WTC11 (cell line): Measurements from ENCODE around the gene DPP8.

Source experiments
- ARID4B ChIP-seq: sonication (generic); formaldehyde crosslinking; IDR thresholded peaks from 2 replicates; pipeline ENCODE4 v1.8.0; 2023; ENCODE audit warnings: missing genetic modification reagents, mild to moderate bottlenecking, borderline replicate concordance
- ATF3 ChIP-seq: sonication (generic); formaldehyde crosslinking; conservative IDR thresholded peaks from 2 replicates; pipeline ENCODE4 v1.8.1; 2022; ENCODE audit warnings: mild to moderate bottlenecking, missing genetic modification reagents
- CTCF ChIP-seq: fragments of 200-600 bp; IDR thresholded peaks from 2 replicates; pipeline ENCODE4 v1.8.0; 2022; ENCODE audit warnings: antibody characterized with exemption
- ETV6 ChIP-seq: sonication (generic); formaldehyde crosslinking; IDR thresholded peaks from 2 replicates; pipeline ENCODE4 v1.8.1; 2022; ENCODE audit warnings: mild to moderate bottlenecking, missing genetic modification reagents
- JAZF1 ChIP-seq: fragments of 250-450 bp; sonication (Bioruptor Pico); IDR thresholded peaks from 2 replicates; pipeline ENCODE4 v1.9.0; 2021; ENCODE audit warnings: moderate library complexity, mild to moderate bottlenecking, inconsistent platforms
- MAX ChIP-seq: sonication (generic); formaldehyde crosslinking; IDR thresholded peaks from 2 replicates; pipeline ENCODE4 v1.8.0; 2022; ENCODE audit warnings: mild to moderate bottlenecking, missing genetic modification reagents
- MLX ChIP-seq: sonication (generic); formaldehyde crosslinking; IDR thresholded peaks from 2 replicates; pipeline ENCODE4 v1.8.1; 2023; ENCODE audit warnings: mild to moderate bottlenecking, missing genetic modification reagents, moderate library complexity
- NR1H2 ChIP-seq: sonication (generic); formaldehyde crosslinking; IDR thresholded peaks from 2 replicates; pipeline ENCODE4 v1.9.0; 2021; ENCODE audit warnings: mild to moderate bottlenecking, moderate library complexity, missing genetic modification reagents
- NR3C1 ChIP-seq: sonication (generic); formaldehyde crosslinking; conservative IDR thresholded peaks from 2 replicates; pipeline ENCODE4 v1.8.1; 2023; ENCODE audit warnings: low read depth, mild to moderate bottlenecking, missing genetic modification reagents
- PREB ChIP-seq: sonication (generic); formaldehyde crosslinking; IDR thresholded peaks from 2 replicates; pipeline ENCODE4 v1.8.1; 2022; ENCODE audit warnings: mild to moderate bottlenecking, missing genetic modification reagents, moderate library complexity, borderline replicate concordance
- RELA ChIP-seq: sonication (generic); formaldehyde crosslinking; IDR thresholded peaks from 2 replicates; pipeline ENCODE4 v1.8.1; 2022; ENCODE audit warnings: missing genetic modification reagents, mild to moderate bottlenecking, borderline replicate concordance
- ZNF121 ChIP-seq: sonication (generic); formaldehyde crosslinking; IDR thresholded peaks from 2 replicates; pipeline ENCODE4 v1.8.0; 2023; ENCODE audit warnings: missing genetic modification reagents

- TF ChIP-seq MAX (no peak), CTCF (no peak), ZNF121 (CRISPR knock-in tag) (no peak), ARID4B (CRISPR knock-in tag) (no peak), MLX (CRISPR knock-in tag) (no peak), NR1H2 (CRISPR knock-in tag) (no peak), NR3C1 (no peak), ETV6 (CRISPR knock-in tag) (no peak), RELA (no peak), JAZF1 (CRISPR knock-in tag) (no peak), PREB (no peak), ATF3 (no peak)
These were observed 91.2 kb downstream of the DPP8 start for GRCh38 chr15:65426216-65426853.
